Posterior vena cava (tissue), 2 donors: ENCODE data around the gene TTC3. TPM values are rescaled to one million over a fixed set of nuclear protein-coding genes. Genes with fewer than 3 reads are reported as not detected.

Experiments used
- DNase-seq: peaks from one replicate; pipeline ENCODE4 v3.0.0-alpha.2; 2020; ENCODE audit warnings: low spot score
- intact Hi-C, 2 donors: fragments of 100-400 bp; cut with DNase I; formaldehyde crosslinking; loops; one replicate each; pipeline versions ENCODE4 v1.14.1 to v1.14.2; 2022 to 2023
- total RNA-seq, 2 donors: library from RNA; stranded (reverse); fragmentation: NEBNext Ultra II Directional; extraction: Animal tissue kit (Norgen Biotek cat#: 25700); gene quantifications; one replicate each; pipeline ENCODE4 v1.2.1, GENCODE V29; 2021
- donor health status: DM: yes; HTN: yes; CAD: no.
- donor health status: DM: yes; HTN: yes; CAD: no.

TTC3 gene
- total RNA-seq, 2 donors from 2014 or later = 98.4 to 123 TPM

GRCh38 chr21:37233551-37234146, 160.6 kb downstream of the TTC3 start:
- DNase-seq = no peak
- intact Hi-C loops = no loop called here

DNA sequence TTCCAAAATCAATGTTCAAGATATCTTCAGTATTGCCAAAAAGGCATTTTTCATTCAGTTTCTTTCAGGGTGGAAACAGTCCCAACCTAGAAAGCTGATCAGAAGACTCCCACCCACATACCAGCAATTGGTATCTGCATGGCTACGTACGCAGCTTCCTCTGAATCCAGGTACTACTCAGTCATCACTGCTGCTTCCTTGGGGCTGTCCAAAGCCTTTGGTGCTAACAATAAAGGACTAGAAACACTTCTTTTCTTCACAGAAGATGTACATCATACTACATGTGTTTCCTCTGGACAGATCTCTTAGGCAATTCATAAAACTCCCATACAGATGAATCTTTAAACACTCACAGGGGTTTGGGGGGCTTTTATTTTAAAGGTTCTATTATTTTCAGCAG, 164.3 kb downstream of the TTC3 start:
- intact Hi-C loops = no loop called here
- DNase-seq = no peak

GRCh38 chr21:37237764-37238163, 164.7 kb downstream of the TTC3 start:
- DNase-seq = no peak
- intact Hi-C loops = no loop called here

- intact Hi-C loops = no loop called here
- no peak for DNase-seq
Measured at GRCh38 chr21:37240978-37241377, 167.9 kb downstream of the TTC3 start.

- intact Hi-C loops = no loop called here
- DNase-seq = no peak
Measured at GRCh38 chr21:37241426-37241825, 168.4 kb downstream of the TTC3 start.

GRCh38 chr21:37243961-37244360, 170.9 kb downstream of the TTC3 start:
- DNase-seq = no peak
- intact Hi-C loops = no loop called here

DNA sequence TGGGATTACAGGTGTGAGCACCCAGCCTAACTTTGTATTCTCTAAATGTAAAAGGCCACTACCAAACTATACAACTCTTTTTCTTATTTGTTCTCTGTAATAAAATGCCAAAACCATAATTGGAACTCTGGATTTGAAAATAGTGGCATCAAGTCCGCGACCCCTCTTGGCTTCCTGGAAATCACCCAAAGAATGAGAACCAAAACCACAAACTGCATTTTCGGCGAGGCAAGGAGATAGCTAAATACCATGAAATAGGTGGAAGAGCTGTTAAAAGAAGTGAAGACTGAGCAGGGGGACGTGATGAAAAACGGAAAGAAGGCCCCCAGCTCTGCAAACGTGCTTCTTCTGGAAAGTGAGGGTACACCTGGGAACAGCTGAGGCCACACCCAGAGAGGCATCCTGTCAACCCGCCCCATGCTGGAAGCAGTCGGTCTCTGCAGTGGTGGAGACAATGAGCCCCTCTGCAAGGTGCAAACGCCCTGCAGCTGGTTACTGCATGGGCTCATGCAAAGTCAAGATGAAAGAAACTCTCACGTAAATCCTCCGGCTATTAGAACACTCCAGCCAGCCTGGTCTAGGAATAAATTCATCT, 171.5 kb downstream of the TTC3 start:
- intact Hi-C loops = no loop called here
- no peak for DNase-seq

GRCh38 chr21:37245151-37245550, 172.1 kb downstream of the TTC3 start:
- intact Hi-C loops = no loop called here

GRCh38 chr21:37248298-37248697, 175.2 kb downstream of the TTC3 start:
- intact Hi-C loops = no loop called here
- DNase-seq = no peak

More at GRCh38 chr21:37245151-37245550, 172.1 kb downstream of the TTC3 start:
- DNase-seq = no peak

- intact Hi-C loops = no loop called here
- no peak for DNase-seq
Measured at GRCh38 chr21:37249112-37249904, 176.3 kb downstream of the TTC3 start.

GRCh38 chr21:37251294-37251634, 178.2 kb downstream of the TTC3 start:
- intact Hi-C loops = no loop called here
- no peak for DNase-seq

Other genes with a start within 250 kb of the TTC3 start
- 10 to 100 TPM; 15.5 to 18.2 TPM for gene HLCS, start 106.6 kb upstream of the TTC3 start, total RNA-seq
- gene RIPPLY3, start 66.6 kb upstream of the TTC3 start, total RNA-seq = not detected
- gene PIGP, start 183 bp upstream of the TTC3 start, total RNA-seq = 10 to 100 TPM; 23.7 to 28.9 TPM
- gene VPS26C, start 194.1 kb downstream of the TTC3 start, total RNA-seq = 10 to 100 TPM; 42.0 to 44.4 TPM